Measurements from ENCODE around the gene GPX4. TPM values are rescaled to one million over a fixed set of nuclear protein-coding genes. Genes with fewer than 3 reads are reported as not detected.

GPX4 gene
- total RNA-seq, 1 donor from 2014 or later: 300 TPM

GRCh38 chr19:1085053-1085658 is 18.6 kb upstream of the GPX4 start:
- Mint-ChIP-seq H3K4me3 (peak overlapping the region; percentile 26), H3K27me3 (ENCODE audit: low read depth) (peaks cover 9% of the 10 kb centered on the region), H3K36me3 (ENCODE audit: low read depth) (peaks cover 3% of the 10 kb centered on the region), H3K9me3 (no peaks in the 10 kb centered on the region), H3K27ac (ENCODE audit: unreplicated experiment) (peak overlapping the region; percentile 57), H3K4me1 (peaks cover 3% of the 10 kb centered on the region)
- no peak for TF ChIP-seq CTCF (conservative IDR thresholded peaks at IDR 0.05)
- DNase-seq (ENCODE audit: low read depth, low spot score): no peak

- H3K9me3 Mint-ChIP-seq: no peaks in the 10 kb centered on the region
- no peak for TF ChIP-seq CTCF (conservative IDR thresholded peaks at IDR 0.05)
- peaks cover 9% of the 10 kb centered on the region for H3K27me3 Mint-ChIP-seq (ENCODE audit: low read depth)
- H3K4me3 Mint-ChIP-seq: peak overlapping the region; percentile 26
- H3K36me3 Mint-ChIP-seq (ENCODE audit: low read depth): peaks cover 3% of the 10 kb centered on the region
- DNase-seq (ENCODE audit: low read depth, low spot score): no peak
- H3K27ac Mint-ChIP-seq (ENCODE audit: unreplicated experiment): no peak overlapping the region
- H3K4me1 Mint-ChIP-seq: peaks cover 3% of the 10 kb centered on the region
Measured at GRCh38 chr19:1085676-1086442, 17.9 kb upstream of the GPX4 start.

- no peak for DNase-seq (ENCODE audit: low read depth, low spot score)
- H3K4me1 Mint-ChIP-seq: peaks cover 3% of the 10 kb centered on the region
- TF ChIP-seq CTCF (conservative IDR thresholded peaks at IDR 0.05): no peak
- no peak overlapping the region for H3K27ac Mint-ChIP-seq (ENCODE audit: unreplicated experiment)
- H3K36me3 Mint-ChIP-seq (ENCODE audit: low read depth): peaks cover 3% of the 10 kb centered on the region
- H3K4me3 Mint-ChIP-seq: no peak overlapping the region
- H3K27me3 Mint-ChIP-seq (ENCODE audit: low read depth): peaks cover 9% of the 10 kb centered on the region
- H3K9me3 Mint-ChIP-seq: no peaks in the 10 kb centered on the region
Measured at GRCh38 chr19:1086613-1087012, 17.2 kb upstream of the GPX4 start.

GRCh38 chr19:1087813-1088415 is 15.9 kb upstream of the GPX4 start:
- Mint-ChIP-seq H3K27ac (ENCODE audit: unreplicated experiment) (no peak overlapping the region), H3K36me3 (ENCODE audit: low read depth) (peaks cover 3% of the 10 kb centered on the region), H3K4me1 (no peaks in the 10 kb centered on the region), H3K9me3 (no peaks in the 10 kb centered on the region), H3K27me3 (ENCODE audit: low read depth) (peaks cover 7% of the 10 kb centered on the region), H3K4me3 (peak overlapping the region; percentile 28)
- no peak for DNase-seq (ENCODE audit: low read depth, low spot score)
- TF ChIP-seq CTCF (conservative IDR thresholded peaks at IDR 0.05): no peak

- Mint-ChIP-seq H3K4me3 (no peak overlapping the region), H3K27me3 (ENCODE audit: low read depth) (peaks cover 5% of the 10 kb centered on the region), H3K4me1 (peaks cover 3% of the 10 kb centered on the region), H3K36me3 (ENCODE audit: low read depth) (peaks cover 3% of the 10 kb centered on the region), H3K27ac (ENCODE audit: unreplicated experiment) (no peak overlapping the region), H3K9me3 (no peaks in the 10 kb centered on the region)
- DNase-seq (ENCODE audit: low read depth, low spot score): no peak
- TF ChIP-seq CTCF (conservative IDR thresholded peaks at IDR 0.05): no peak
Measured at GRCh38 chr19:1088416-1089010, 15.3 kb upstream of the GPX4 start.
